NT2/D1 (cell line): ENCODE data around the gene CD164L2.

ENCODE experiments used
- DNase-seq: peaks from one replicate; pipeline ENCODE4 v3.0.0-alpha.2; 2011; ENCODE audit warnings: low read depth, low spot score
- H3K27me3 ChIP-seq: 2 replicates; pipeline ENCODE4 v1.6.0; 2011; ENCODE audit warnings: mild to moderate bottlenecking; ENCODE audit not compliant: insufficient read length, insufficient read depth
- H3K36me3 ChIP-seq: 2 replicates; pipeline ENCODE4 v1.6.1; 2011; ENCODE audit warnings: mild to moderate bottlenecking, low read length, mixed read lengths; ENCODE audit not compliant: insufficient read depth, insufficient read length
- H3K4me1 ChIP-seq: 2 replicates; pipeline ENCODE4 v1.5.1; 2011; ENCODE audit not compliant: insufficient read depth, insufficient read length
- H3K4me3 ChIP-seq: 2 replicates; pipeline ENCODE4 v1.5.1; 2011; ENCODE audit warnings: low read depth; ENCODE audit not compliant: insufficient read length
- H3K9ac ChIP-seq: 2 replicates; pipeline ENCODE4 v1.6.0; 2011; ENCODE audit warnings: low read depth; ENCODE audit not compliant: insufficient read length
- H3K9me3 ChIP-seq: 2 replicates; pipeline ENCODE4 v1.5.1; 2011; ENCODE audit warnings: mild to moderate bottlenecking, low read length; ENCODE audit not compliant: insufficient read depth
- SUZ12 ChIP-seq: IDR thresholded peaks from 2 replicates; pipeline ENCODE4 v1.6.1; 2011; ENCODE audit not compliant: insufficient read length, insufficient read depth; ENCODE audit errors: extremely low read depth
- YY1 ChIP-seq: IDR thresholded peaks from 2 replicates; pipeline ENCODE4 v1.6.1; 2011; ENCODE audit not compliant: insufficient read length, insufficient read depth
- ZNF274 ChIP-seq: IDR thresholded peaks from 2 replicates; pipeline ENCODE4 v1.6.1; 2011; ENCODE audit warnings: mild to moderate bottlenecking, low read depth, low read length

Gene CD164L2

DNA sequence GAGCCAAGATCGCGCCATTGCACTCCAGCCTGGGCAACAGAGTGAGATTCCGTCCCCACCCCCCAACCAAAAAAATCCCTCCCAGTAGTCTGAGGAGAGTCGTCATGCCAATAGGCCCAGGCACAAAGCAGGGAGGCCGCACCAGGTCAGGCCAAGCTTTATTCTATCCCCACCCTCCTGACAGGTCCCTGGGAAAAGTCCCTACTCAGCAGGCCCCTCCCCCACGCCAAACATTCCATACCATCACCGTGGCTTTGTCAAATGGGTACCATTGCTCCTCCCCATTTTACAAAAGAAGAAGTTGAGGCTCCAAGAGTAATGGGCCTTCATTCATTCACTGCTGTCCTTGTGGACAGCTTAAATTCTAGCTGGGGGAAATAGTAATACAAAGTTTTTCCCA is 14.6 kb upstream of the CD164L2 start:
- Histone ChIP-seq H3K9ac (no peak overlapping the region), H3K9me3 (no peaks in the 10 kb centered on the region), H3K27me3 (no peaks in the 10 kb centered on the region), H3K4me1 (peaks cover 52% of the 10 kb centered on the region), H3K36me3 (peaks cover 13% of the 10 kb centered on the region), H3K4me3 (no peak overlapping the region)
- DNase-seq: no peak
- TF ChIP-seq ZNF274 (no peak), YY1 (no peak), SUZ12 (no peak)

DNA sequence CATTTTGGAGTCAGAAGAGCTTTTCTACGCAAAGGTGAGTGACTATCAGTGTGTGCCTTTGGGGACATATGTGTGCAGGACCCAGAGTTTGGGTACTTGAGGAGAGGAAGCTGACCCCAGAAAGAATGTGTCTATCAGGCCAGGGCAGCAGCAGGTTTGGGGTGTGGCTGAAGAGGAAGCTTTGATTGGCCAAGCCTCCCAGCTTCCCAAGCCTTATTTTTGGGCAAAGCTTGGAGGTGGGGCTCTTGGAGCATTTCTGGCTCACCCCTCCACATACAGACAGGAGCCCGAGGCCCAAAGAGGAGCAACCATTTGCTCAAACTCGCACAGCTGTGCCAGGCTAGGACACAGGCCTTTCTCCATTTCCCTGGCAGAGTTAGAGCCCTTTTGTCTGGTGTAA is 14.0 kb upstream of the CD164L2 start:
- TF ChIP-seq YY1 (no peak), ZNF274 (no peak), SUZ12 (no peak)
- Histone ChIP-seq H3K9me3 (no peaks in the 10 kb centered on the region), H3K27me3 (no peaks in the 10 kb centered on the region), H3K36me3 (peaks cover 13% of the 10 kb centered on the region), H3K4me1 (peaks cover 47% of the 10 kb centered on the region), H3K9ac (no peak overlapping the region), H3K4me3 (no peak overlapping the region)
- no peak for DNase-seq

DNA sequence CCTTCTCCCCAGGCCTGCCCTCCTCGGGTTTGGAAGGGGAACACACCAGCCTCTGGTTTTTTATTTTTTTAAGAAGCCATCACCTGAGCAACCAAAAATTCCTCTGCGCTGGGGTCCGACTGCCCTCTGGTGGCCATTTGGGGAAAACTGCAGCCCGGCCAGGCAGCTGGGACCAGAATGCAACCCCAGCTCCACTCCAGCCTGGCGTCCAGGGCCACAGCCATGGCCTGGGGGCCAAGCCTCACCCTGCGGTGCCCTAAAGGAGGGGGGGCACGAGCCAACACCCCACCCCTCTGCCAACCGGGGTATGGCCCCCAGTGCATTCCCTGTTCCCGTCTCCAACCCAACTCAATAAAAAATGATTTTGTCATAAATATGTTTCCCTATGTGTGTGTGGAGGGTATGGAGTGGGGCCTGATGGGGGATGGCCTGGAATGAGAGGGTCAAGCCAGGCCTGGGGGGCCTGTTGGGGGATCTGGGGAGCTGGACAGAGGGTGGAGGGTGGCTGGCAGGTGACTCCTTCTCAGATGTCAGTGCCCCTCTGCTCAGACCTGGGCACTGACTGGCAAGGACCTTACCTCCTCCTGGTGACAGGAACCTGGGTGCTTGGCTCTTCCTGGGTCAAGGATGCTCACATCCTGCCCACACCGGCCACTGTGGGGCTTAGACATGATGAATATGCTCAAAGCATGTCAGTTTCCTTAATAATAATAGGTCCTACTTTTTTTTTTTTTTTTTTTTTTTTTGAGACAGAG is 12.5 kb upstream of the CD164L2 start:
- H3K4me1 ChIP-seq: peaks cover 56% of the 10 kb centered on the region
- DNase-seq: no peak
- H3K9ac ChIP-seq: peak overlapping the region; percentile 43

DNA sequence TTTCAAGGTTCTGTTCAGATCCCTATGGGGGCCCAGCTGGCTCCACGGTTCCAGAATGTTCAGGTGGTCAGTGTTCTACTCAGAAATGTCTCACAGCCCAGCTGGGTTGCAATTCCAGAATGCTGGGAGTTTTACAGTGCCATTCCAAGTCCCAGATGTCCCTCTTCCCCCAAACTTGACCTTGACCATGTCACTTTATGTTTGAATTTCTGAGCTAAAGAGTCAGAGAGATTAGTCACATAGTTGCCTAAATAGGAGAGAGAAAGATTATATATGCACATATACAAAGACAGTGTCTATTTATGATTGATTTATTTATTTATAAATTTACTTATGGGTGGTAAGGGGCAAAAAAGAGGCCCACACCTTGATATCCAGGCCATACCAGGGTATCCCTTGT is 11.8 kb upstream of the CD164L2 start:
- H3K36me3 ChIP-seq: peaks cover 13% of the 10 kb centered on the region
- no peak for TF ChIP-seq YY1
- TF ChIP-seq SUZ12: no peak
- TF ChIP-seq ZNF274: no peak
- no peaks in the 10 kb centered on the region for H3K9me3 ChIP-seq
- H3K4me3 ChIP-seq: no peak overlapping the region
- no peak overlapping the region for H3K9ac ChIP-seq
- peaks cover 12% of the 10 kb centered on the region for H3K27me3 ChIP-seq
- no peak for DNase-seq
- H3K4me1 ChIP-seq: peaks cover 51% of the 10 kb centered on the region

More for the DNA sequence above, 12.5 kb upstream of the CD164L2 start:
- peaks cover 7% of the 10 kb centered on the region for H3K27me3 ChIP-seq
- no peak overlapping the region for H3K4me3 ChIP-seq
- peaks cover 13% of the 10 kb centered on the region for H3K36me3 ChIP-seq
- TF ChIP-seq SUZ12: no peak
- TF ChIP-seq YY1: no peak
- no peak for TF ChIP-seq ZNF274
- H3K9me3 ChIP-seq: no peaks in the 10 kb centered on the region

- H3K9me3 ChIP-seq: no peaks in the 10 kb centered on the region
- peaks cover 13% of the 10 kb centered on the region for H3K36me3 ChIP-seq
- H3K27me3 ChIP-seq: peaks cover 12% of the 10 kb centered on the region
- TF ChIP-seq SUZ12 (no peak), YY1 (no peak), ZNF274 (no peak)
- no peak overlapping the region for H3K4me3 ChIP-seq
- H3K9ac ChIP-seq: no peak overlapping the region
- H3K4me1 ChIP-seq: peaks cover 45% of the 10 kb centered on the region
- no peak for DNase-seq
These were observed 11.1 kb upstream of the CD164L2 start for GRCh38 chr1:27394282-27394658.

- peaks cover 39% of the 10 kb centered on the region for H3K4me1 ChIP-seq
- no peak for DNase-seq
- peaks cover 12% of the 10 kb centered on the region for H3K27me3 ChIP-seq
- peak overlapping the region; percentile 83 for H3K9ac ChIP-seq
- no peaks in the 10 kb centered on the region for H3K9me3 ChIP-seq
- peak overlapping the region; percentile 72 for H3K4me3 ChIP-seq
- peaks cover 13% of the 10 kb centered on the region for H3K36me3 ChIP-seq
- TF ChIP-seq YY1 (no peak), SUZ12 (no peak)
These were observed 10.6 kb upstream of the CD164L2 start for GRCh38 chr1:27393641-27394281.
